T follicular helper cell (primary cell): ENCODE measurements around the gene COMP.

ENCODE experiments used
- DNase-seq: peaks from one replicate; pipeline ENCODE4 v3.0.0-alpha.2; 2020; ENCODE audit warnings: low read depth

The COMP gene

DNA sequence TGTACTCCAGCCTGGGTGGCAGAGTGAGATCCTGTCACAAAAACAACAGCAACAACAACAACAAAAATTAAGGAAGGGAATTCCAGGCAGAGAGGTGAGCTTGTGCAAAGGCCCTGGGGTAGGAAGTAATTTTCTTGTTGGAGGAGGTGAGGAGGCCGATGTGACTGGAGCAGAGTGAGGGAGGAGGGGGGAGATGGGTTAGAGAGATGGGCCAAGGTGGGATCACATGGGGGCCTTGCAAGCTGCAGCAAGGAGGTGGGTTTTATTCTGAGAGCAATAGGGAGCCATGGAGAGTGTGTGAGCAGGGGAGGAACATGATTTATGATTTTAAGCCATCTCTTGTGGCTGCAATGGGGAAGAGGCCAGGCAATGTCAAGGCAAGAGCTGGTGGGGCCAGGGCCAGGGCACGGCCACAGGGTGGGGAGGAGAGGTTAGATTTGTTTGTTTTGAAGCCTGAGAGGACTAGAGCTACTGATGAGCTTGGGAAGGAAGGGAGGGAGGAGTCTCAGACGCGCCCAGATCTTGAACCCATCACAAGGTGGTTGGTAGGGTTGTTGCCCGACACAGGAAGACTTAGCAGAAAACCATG, 12.5 kb upstream of the COMP start:
- no peak for DNase-seq

DNA sequence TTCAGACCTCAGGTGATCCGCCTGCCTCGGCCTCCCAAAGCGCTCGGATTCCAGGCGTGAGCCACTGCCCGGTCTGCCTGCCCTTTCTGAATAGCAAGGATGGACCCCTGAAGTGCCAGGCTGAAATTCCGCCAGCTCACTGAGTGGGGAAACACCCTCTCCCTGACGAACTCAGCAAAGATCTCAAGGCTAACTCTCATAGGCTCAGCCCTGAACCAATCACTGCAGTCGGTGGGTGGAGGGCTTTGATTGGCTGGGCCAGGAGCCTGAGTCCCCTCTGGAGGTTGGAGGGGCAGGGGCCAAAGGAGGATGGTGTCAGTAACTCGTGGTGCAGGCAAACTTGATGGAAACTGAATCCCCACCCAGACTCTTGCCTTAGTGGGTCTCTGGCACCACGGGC, 11.2 kb upstream of the COMP start:
- DNase-seq = no peak

DNA sequence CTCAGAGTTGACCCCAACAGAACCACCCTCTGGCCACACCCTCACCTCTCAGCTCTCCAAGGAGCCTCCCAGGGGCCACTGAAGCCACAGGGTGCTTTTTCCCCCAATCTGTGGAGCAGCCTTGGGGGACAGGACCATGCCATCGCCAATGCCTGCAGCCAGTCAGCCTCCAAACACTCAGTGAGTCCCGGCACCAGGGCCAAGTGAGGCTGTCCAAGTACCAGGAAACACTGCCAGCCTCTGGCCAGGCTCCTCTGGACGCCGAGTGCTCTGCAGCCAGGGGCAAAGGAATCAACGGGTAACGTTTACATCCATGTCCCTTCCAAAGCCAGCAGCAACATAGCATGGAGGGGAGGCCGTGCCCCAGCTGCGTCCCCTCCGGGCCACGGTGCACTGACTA, 9.5 kb upstream of the COMP start:
- DNase-seq = no peak

DNA sequence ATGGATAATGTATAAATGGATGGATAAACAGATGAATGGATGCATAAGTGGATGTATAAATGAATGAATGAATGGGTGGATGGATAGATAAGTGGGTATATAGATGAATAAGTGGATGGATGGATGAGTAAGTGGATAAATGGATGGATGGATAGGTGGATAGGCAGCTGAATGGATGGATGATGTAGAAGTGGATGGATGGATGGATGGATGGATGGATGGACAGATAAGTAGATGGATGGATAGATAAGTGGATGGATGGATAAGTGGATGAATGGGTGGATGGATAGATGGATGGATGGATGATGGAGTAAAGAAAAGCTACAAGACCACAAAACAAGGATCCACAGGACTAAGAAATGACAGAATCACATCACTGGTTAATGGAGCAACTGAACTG, 9.0 kb upstream of the COMP start:
- DNase-seq = no peak

DNA sequence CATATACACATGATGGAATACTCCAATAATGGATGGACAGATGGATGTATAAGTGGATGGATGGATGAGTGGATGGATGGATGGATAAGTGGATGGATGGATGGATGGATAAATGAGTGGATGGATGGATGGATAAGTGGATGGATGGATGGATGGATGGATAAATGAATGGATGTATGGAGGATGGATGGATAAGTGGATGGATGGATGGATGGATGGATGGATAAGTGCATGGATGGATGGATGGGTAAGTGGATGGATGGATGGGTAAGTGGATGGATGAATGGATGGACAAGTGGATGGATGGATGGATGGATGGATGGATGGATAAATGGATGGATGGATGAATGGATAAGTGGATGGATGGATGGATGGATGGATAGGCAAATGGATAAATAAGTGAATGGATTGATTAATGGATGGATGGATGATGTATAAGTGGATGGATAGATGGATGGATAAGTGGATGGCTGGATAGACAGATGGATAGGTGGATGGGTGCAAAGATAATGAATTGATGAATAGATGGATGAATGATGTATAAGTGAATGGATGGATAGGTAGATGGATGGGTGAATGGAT, 8.4 kb upstream of the COMP start:
- no peak for DNase-seq

DNA sequence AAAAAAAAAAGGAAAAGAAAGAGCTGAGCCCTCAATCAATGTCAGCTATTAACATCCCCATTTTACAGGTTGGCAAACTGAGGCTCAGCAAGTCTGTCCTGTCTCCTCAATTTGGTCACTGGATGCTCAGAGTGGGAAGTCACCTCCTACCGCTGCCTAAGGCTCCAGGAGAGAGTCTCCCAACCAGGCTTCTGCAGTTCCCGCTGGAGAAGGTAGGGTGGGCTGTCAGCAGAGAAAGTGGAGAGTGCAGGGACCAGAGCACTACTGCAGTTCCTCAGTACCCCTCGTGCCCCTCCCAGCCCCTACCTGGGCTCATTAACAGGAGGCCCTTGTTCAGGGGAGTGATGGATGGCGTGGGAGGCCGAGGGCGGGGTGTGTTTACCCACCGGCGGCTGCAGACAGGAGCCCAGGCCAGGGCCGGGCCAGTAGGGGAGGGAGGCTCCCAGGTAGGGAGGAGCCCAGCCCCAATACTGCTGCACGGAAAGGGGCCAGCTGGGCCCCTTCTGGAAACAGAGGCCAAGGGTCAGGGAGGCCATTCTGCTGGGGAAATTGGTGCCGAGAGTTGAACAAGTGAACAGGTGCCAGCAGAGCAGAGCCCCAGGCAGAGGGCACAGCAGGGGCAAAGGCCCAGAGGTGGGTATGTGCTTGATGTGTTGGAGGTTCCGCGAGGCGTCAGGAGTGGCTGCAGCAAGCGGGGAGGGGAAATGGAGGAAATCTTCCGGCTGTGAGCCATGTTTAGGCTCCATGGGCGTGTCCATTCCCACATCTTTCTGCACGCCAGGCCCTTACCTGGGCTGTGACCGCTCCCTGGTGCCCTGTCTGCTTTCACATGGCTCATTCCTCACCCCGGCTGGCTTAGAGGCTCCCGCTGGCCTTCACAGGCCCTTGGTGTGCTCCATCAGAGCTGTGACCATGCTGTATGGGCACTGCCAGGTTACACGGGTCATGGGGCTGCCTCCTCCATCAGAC, 7.6 kb upstream of the COMP start:
- no peak for DNase-seq

DNA sequence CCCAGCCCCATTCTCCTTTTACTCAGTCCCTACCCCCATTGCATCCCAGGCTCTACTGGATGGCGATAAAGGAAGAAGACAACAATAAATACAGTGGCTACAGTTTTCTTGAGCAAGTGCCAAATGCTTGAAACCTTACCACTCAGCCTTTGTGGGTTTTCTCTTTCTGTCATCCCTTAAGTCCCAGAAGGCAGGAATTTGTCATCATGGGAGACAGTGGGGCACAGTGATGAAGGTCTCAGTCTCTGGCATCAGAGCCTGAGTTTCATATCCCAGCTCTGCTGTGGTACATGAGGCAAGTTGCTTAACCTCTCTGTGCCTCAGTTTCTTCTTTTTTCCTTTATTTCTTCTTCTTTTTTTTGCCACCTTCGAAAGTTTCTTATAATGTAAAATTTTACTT, 5.1 kb upstream of the COMP start:
- DNase-seq = no peak

DNA sequence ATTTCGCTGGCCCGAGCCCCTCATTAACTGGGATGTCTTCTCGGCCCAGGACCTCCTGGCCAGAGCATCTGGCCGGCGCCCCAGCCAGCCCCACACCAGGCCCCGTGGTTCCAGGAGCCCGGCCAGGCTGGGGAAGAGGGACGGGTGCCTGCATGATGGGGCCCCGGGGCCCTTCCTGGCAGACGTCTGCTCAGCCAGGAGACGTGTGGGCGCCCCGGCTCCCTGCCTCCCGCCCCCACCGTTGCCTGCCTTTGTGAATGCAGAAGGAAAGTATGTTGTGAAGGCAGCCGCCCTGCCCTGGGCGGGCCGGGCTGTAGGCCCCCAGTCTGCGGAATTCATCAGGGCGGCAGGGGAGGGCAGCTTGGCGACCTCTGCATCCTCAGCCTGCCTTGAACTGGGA, 4.4 kb upstream of the COMP start:
- no peak for DNase-seq

DNA sequence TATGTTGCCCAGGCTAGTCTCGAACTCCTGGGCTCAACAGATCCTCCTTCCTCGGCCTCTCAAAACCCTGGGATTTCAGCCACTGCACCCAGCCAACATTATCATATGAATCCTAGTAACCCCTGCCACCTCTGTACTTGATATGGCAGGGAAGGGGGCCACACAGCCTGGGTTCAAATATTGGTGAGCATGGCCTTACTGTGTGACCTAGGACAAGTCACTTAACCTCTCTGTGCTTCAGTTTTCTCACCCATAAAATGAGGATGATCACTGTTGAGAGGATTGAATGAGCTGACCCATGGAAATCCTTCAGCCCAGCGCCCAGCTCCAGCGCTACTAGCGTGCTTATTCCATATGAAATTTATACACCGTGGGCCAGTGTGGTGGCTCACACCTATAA, 3.6 kb upstream of the COMP start:
- no peak for DNase-seq

DNA sequence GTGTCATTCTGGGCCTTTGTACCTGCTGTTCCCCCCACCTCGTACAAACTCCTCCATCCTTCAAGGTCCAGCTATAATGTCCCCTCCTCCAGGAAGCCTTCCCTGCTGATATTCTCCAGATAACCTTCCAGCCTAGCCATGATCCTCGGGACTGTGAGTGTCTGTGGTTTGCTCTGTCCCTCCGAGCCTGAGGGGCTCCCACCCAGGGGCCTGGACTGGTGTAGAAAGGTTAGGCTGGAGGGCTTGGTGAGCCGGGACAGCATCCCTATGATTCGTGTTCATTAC, 2.9 kb upstream of the COMP start:
- DNase-seq = no peak

DNA sequence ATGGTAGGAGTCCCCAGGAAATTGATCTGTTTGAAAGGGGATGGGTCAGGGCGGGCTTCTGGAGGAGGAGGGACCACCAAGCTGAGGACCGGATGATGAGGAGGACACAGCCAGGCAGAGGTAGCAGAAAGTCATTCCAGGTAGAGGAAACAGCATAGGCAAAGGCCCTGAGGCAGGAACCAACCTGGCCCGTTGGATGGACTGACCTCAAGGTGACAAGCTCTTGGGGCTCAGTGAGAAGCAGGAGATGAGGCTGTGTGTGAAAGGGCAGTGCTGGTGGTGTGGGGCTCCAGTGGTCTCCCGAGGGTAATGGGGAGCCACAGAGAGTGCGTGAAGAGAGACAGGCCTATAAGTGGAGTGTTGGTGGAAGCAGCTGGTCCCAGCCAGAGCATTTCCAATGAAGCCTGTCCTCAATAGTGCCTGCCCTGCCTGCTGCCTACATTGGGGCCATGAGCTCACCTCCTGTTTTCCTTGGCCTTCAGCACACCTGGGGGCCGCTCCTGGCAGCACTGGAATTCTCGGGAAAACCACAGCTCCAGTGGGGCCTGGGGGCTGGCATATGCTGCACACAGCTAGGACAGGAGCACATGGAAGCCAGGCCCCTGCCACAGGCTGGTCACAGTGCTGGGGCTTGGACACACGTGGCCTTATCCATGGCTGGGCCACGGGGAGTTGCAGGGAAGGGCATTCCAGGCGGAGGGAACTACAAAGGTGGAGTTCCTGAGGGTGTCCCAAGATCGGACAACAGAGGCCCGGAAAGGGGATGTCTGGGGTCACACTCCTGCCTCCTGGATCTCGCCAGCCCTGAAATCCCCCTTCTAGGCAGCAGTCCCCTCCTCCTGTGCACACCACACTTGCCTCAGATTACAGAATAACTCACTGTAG, 2.3 kb upstream of the COMP start:
- DNase-seq = no peak

DNA sequence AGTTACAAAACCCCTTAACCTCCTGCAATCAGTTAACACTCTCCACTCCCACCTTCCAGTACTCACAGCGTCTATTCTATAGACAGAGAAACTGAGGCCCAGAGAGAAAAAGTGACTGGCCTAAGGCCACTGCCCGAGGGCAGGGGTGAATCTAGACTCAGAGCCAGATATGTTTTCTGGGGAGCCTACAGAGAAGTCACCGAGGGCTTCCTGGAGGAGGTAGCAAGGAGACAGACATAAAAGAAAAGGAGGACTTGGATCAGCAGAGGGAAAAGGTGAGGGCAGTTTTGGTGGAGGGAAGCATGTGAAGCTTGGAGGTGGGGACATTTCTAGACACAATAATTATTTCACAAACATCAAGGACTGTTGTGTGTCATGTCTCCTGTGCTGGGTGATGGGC, 1.6 kb upstream of the COMP start:
- no peak for DNase-seq

DNA sequence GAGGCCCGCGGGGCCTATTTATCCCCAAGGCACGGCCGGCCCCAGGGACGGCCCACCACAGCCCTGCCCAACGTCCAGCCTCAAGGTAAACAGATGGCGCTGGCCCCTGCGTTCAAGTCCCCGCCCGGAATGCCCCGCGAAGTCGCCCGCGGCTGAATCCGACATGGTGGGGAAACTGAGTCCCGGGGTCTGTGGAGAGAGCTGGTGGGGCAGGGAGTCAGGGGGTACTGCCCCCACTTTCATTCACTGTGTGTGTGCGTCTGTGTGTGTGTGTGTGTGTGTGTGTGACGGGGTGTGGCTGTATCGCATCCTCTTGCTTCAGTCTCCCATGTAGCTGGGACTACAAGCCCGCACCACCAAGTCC, 192 bp upstream of the COMP start:
- no peak for DNase-seq

DNA sequence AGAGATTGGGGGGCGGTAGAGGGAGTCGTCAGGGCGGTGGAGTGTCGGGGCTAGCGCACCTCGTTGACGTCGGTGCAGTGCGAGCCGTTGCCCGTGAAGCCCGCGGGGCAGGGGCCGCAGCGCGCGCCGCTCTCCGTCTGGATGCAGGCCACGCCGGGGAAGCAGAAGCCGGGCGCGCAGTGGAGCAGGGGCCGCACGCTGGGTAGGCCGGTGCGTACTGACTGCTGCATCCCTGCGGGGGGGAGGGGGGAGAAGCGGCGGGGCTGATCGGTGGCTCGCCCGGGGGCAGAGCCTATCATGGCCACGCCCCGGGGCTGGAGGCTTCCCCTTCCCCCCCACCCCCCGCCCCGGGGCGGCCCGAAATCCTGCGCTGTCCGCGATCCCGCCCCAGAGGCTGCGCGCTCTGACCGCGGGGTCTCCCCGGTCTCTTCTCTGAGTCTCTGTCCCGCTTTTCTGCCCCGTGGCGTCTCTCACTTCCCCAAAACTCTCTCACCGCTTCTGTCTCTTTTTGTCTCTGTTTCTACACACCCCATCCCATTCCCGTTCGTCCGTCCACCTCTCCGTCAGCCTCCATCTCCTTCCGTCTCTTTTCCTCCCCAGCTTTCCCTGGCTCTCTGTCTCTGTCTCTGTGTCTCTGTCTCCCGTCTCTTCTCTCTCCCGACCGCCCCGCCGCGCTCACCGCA, 1.1 kb downstream of the COMP start:
- DNase-seq = no peak

DNA sequence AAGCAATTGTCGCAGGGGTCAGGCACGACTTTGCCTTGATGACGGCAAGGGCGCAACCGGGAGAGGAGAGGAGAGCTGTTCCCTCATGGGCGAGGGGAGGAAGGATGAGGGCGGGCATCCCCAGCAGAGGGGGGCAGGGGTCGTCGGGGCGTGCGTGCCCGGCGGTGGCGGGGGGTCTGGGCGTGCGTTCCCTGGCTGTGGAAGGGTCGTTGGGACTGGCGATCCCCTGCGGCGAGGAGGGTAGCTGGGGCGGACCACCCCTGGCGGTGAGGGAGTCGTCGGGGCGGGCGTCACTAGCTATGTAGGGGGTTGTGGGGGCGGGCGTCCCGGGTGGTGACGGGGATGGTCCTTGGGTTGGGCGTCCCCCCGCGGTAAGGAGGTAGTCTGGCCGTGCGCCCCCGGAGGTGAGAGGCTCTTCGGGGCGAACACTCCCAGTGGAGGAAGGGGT, 1.7 kb downstream of the COMP start:
- DNase-seq = no peak

DNA sequence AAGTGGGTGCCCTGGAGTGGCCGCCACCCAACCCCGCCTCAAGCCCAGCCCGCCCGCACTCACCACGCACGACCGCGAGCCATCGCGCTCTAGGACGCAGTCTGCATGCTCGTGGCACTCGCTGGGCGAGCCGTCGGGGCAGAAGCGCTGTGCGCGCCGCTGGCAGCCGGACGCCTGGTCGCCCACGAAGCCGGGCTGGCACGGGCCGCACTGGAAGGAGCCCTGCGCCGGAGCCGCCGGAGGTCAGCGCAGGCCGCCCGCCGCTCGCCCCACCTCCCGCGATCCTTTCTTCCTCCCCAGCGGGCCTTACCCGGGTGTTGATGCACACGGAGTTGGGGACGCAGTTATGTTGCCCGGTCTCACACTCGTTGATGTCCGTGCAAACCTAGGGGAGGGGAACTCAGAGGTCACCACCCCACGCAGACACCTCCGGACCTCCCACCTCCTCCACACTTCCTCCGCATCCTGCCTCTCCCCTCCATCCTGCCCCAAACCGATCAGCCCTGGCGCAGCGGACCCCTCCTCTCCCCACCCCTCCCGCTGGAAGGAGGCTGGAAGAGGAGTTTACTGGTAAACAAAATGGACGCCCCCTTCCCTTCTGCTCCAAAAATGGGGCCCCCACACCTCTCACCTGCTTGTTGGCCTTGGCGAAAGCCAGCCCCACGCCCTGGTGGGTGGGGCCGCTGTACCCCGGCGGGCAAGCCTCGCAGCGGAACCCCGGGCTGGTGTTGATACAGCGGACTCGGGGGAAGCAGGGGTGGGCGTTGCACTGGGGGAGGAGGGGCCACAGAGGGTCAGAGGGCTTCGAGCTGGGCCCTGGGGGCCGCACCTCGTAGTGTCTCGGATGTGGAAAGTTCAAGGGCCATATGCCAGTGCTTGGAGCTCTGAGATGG, 2.3 kb downstream of the COMP start:
- no peak for DNase-seq

DNA sequence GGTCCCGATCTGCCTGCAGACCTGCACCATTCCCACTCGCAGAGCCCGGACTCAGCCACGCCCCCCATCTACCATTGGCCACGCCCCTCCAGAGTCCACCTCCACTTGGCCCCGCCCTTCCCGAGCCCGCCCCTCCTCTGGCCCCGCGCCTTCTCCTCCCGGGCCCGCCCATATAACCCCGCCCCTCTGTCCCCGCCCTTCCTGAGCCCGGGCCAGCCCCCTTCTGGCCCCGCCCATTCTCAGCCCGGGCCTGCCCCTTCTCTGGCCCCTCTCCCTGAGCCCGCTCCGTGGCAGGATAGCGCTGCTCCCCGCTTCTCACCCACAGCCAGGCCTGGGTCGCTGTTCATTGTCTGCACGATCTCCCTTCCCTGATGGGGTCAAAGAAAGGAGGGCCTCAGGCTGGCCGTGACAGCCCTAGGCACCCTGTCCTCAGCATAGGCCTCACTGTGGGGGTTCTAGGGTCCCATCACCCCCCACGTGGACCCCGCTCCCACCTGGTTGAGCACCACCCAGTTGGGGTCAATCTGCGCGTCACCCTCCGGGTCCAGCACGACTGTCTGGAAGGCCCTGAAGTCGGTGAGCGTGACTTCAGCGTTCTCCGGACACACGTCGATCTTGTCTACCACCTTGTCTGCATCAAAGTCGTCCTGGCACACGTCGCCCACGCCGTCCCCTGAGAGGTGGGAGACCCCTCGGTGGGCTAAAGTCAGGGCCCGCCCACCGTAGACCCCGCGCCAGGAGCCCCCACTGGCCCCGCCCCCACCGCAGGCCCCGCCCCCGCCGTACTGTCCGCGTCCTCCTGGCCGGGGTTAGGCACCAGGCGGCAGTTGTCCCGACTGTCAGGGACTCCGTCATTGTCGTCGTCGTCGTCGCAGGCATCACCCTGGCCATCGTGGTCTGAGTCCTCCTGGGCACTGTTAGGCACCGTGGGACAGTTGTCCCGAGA, 5.7 kb downstream of the COMP start:
- peak; percentile 57 for DNase-seq

DNA sequence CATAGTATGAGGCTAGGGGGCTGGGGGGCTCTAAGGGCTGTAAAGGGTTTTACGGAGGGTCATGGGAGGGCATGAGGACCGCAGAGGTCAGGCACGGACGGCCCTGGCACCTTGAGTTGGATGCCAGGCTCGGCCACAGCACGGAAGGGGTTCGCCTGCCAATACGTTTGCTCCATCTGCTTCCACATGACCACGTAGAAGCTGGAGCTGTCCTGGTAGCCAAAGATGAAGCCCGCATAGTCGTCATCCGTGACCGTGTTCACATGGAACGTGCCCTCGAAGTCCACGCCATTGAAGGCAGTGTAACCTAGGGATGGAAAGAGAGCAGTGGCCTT, 6.4 kb downstream of the COMP start:
- DNase-seq = no peak

DNA sequence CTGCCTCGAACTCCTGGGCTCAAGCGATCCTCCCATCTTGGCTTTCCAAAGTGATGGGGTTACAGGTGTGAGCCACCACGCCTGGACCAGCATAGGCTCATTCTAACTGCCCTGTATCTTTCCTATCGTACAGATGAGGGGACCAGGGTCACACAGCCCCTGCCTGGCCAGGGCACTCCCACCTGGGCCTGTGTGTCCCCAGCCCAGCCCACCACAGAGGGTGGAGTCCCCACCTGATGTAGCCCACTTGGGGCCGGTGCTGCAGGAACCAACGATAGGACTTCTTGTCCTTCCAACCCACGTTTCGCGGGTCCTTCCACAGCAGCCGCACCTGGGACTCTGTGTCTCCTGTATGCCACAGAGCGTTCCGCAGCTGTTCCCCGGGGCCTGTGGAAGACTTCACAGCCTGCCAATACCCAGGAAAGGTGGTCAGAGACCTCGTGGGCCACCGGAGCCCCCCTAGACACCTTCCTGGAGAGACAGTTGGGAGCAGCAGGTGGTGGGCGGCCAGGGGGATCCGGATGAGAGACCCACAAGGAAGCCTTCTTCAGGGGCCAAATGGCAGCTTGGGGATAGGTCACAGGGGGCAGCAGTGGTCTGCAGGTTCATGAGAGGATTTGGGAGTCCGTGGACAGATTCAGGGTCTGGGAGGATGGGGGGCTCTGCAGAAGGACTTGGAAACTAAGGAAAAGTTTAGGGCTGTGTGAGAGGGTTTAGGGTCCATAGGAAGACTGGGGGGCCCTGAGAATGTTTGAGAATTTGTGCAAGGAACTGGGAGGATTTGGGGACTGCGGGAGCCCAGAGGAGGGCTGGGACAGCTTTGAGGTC, 6.9 kb downstream of the COMP start:
- DNase-seq = no peak
